HL-60/S4 treated with retinoic acid at 250 ng/mL for 4 days and 3 days (cell line): ENCODE data around the gene PGM1.
"Not testable (repeated sequence)": the region's sequence is repeated elsewhere in the genome, so short reads cannot be mapped to it uniquely, and the experiment has no call there.

Source experiments
- in situ Hi-C: fragments of 300-500 bp; cut with MboI; formaldehyde crosslinking; loops from 2 replicates; pipeline ENCODE4 v1.7.0; 2022; ENCODE audit warnings: low sequenced_read_pairs

PGM1 gene

DNA sequence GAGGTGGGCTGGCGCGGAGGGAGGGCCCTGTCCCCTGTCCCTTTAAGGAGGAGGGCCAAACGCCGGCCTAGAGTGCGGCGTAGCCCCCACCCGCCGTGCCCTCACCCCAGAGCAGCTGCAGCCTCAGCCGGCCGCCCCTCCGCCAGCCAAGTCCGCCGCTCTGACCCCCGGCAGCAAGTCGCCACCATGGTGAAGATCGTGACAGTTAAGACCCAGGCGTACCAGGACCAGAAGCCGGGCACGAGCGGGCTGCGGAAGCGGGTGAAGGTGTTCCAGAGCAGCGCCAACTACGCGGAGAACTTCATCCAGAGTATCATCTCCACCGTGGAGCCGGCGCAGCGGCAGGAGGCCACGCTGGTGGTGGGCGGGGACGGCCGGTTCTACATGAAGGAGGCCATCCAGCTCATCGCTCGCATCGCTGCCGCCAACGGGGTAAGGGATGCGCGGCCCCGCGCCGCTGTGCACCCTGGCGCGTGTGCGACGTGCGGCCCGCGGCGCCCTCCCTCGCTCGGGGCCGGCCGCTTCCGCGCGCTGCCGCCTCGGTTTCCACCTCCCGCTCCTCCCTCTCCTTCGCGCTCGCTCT, at the start of gene PGM1:
Gene PGM1 (plus strand): TSS at position 109 of the 583 bp plus-strand sequence. CDS start 78 bp downstream, at position 187.
- in situ Hi-C loops: no loop called here

- in situ Hi-C loops: no loop called here
Measured at GRCh38 chr1:63545780-63546179, 47.4 kb upstream of the PGM1 start.

DNA sequence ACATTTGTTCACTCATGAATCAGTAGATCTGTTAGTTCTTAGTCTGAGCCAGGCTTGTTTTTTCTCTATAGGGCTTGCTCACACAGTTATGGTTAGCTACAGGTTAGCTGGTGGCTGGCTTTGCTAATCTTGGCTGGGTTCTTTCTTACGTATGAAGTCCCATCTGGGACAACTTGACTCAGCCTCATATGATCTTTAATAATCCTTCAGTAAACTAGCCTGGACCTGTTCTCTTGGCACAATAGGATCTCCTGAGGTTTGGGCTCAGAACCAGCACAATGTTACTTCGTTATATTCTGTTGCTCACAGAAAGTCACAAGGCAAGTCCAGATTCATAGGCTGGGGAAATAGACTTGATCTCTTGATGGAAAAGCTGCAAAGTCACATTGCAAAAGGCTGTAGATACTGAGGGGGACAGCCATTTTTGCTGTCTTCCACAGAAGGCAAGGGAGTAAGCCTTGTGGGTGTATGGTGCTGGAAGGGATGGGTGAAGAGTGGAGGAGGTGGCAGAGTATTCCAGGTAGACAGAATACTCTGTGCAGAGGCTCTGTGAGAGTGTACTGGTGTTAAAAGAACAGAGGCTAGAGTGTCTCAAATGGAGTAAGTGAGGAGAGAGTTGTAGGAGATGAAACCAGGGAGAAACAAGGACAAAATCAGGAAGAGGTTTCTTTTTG, 45.5 kb upstream of the PGM1 start:
- in situ Hi-C loops: no loop called here

DNA sequence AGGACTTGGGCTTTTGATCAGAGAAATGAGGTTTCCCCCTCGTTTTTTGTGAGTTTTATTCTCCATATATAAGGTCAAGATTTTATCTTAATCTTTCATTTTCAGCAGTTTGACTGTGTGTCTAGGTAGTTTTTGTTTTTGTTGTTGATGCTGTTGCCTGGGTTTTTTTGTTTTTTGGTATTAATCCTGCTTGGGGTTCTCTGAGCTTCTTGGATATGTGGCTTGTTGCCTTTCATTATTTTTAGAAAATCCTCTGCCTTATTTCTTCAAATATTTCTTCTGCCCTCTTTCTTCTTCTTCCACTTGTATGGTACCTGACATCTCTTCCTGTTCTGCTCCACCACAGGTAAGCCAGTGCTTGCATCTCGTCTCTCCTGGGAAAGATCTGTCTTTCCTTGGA, 44.9 kb upstream of the PGM1 start:
- in situ Hi-C loops: no loop called here

DNA sequence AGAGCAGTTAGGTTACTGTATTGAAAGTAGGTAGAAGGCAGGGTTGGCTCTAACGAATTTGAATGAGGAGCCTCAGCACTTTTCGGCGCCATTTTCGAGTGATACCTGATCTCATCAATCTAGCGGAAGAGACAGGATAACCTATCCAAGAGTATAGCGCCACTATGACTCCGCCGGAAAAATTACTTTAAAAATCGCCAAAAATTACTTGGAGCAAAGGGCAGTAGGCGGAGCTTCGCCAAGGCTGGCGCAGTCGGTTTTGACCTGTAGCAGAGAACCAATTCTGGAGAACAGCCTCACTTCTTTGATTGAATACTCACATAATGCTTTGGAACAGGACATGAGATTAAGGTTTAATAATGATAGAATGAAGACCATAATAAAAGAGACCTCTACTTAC, 44.3 kb upstream of the PGM1 start:
- in situ Hi-C loops: no loop called here

DNA sequence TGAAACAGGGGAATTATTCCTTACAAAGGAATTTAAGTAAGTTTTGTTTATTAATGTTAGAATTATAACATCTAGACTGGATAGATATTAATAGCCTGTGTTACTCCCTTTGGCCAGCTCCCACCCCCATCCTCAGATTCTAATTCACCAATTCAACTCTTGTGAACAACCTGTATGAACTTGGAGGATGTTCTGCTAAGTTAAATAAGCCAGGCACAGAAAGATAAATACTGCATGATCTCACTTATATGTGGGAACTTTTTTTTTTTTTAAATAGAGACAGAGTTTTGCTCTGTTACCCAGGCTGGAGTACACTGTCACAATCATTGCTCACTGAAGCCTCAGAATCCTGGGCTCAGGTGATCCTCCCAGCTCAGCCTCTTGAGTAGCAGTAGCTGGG, 37.7 kb upstream of the PGM1 start:
- in situ Hi-C loops: no loop called here

- in situ Hi-C loops: no loop called here
Measured at GRCh38 chr1:63557365-63557987, 35.7 kb upstream of the PGM1 start.

DNA sequence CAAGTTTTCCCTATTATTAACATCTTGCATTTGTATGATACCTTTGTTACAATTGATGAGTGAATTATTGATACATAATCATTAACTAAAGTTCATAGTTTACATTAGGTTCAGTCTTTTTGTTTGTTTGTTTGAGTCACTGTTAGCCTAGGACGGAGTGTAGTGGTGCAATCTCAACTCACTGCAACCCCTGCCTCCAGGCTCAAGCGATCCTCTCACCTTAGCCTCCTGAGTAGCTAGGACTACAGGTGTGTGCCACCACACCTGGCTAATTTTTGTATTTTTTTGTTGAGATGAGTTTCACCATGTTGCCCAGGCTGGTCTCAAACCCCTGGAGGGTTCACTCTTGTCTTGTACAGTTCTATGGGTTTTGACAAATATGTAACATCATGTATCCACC, 33.9 kb upstream of the PGM1 start:
- in situ Hi-C loops: no loop called here

DNA sequence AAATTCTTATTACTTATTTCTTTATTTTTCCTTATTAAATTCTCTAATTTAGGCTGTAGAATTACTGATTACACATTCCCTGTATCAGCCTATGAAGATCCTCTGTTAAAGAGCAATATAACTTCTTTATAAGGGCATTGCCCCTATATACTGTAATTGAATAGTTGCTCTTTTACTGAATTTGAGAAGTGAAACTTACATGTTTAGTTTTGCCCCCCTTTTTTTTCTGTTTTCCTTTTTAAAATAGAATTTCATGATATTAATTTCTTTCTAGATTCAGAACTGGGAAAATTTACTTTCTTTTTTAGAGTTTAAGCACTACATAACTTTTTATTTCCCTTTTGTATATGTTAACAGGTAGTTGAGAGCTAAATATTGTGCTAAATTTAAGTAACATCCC, 29.5 kb upstream of the PGM1 start:
- in situ Hi-C loops: no loop called here

DNA sequence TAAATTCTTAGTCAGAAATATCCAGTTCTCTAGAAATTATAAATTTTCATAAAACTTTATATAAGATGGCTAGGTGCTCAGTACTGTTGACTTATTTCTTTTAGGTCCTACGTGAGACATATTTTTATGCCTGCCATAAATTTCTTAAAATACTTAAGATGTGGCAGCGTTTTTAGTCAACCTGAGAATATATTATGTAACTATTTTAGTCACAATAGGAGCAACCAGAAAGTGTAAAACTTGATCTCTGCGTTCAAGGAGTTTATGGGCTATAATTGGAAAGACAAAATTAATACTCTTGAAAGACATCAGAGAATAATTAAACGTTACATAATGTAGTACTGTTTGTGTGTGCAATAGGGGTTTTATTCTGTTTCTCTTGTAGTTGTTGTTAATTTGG, 24.1 kb upstream of the PGM1 start:
- in situ Hi-C loops: no loop called here

DNA sequence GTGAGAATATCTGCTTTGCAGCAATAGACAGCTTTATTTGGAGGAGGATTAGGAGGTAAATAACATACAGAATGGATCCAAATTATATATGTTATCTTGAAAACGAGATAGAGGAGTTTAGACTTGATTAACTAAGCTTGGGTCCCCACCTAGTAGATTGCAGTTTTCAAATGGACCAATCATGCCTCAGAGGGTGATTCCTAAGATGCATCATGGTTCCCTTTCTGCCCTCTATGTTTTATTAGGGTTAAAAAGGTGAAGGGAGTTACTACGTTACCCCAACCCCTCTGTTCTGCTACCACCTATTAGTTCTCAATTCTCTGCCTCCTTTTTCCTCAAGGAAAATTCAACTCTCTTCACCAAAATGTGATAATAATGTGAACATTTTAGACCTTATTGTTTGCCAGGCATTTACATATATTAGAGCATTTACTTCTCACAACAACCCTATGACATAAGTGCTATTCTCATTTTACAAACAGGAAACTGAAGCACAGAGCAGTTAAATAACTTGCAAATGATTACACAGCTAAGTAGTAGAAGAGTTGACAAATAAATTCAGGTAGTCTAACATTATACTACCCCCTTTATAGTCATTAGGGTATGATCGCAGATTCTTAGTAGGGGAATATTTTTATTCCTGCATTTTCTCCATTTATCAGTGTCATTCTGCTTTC, 23.4 kb upstream of the PGM1 start:
- in situ Hi-C loops: no loop called here

DNA sequence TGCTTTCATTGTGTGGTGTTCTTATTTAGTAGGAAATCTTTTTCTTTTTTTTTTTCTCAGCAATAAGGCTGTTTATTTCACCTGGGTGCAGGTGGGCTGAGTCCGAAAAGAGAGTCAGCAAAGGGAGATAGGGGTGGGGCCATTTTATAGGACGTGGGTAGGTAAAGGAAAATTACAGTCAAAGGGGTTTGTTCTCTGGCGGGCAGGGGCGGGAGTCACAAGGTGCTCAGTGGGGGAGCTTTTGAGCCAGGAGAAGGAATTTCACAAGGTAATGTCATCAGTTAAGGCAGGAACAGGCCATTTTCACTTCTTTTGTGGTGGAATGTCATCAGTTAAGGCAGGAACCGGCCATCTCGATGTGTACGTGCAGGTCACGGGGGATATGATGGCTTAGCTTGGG, 20.5 kb upstream of the PGM1 start:
- in situ Hi-C loops: not testable (repeated sequence)

GRCh38 chr1:63574203-63574796, 18.9 kb upstream of the PGM1 start:
- in situ Hi-C loops: not testable (repeated sequence)

DNA sequence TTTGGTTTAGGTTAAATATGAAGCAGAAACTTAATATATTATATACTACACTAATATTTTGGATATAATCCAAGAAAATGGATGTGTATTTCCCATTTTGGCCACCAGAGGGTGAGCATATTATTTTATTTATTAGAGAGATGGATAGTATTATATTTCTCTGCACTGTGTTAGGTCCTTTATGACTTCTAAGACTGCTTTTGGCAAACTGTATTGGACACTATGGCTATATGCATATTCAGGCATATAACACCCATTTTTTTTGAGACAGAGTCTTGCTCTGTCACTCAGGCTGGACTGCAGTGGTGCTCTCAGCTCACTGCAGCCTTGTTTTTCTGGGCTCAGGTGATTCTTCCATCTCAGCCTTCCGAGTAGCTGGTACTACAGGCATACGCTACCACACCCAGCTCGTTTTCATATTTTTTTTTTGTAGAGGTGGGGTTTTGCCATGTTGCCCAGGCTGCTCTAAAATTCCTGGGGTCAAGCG, 17.8 kb upstream of the PGM1 start:
- in situ Hi-C loops: no loop called here

DNA sequence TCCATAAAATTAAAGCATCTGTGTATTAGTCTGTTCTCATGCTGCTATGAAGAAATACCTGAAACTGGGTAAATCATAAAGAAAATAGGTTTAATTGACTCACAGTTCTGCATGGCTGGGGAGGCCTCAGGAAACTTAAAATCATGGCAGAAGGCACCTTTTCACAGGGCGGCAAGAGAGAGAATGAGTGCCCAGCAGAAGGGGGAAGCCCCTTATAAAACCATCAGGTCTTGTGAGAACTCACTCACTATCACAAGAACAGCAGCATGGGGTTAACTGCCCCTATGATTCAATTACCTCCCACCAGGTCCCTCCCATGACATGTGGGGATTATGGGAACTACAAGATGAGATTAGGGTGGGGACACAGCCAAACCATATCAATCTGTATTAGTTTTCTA, 6.9 kb upstream of the PGM1 start:
- in situ Hi-C loops: not testable (repeated sequence)

DNA sequence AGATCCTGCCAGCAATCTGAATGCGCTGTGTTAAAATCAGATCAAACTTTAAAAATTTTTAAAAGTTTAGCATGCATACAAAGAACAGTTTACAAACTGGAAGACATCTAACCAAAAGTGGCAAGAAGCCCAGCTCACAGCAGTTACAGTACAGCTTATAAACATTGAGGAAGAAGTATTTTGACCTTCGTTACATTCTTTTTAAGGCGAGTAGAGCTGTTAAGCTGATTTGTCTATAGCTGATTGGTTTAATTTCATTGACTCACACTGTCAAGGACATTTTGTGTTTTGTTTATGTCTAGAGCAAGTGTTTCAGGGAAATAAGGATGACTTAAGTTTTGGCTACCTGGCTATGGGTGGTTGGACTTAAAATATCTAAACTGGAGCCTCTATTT, 3.0 kb upstream of the PGM1 start:
- in situ Hi-C loops: no loop called here

- in situ Hi-C loops: no loop called here
Measured at GRCh38 chr1:63592536-63593302, 492 bp upstream of the PGM1 start.

- in situ Hi-C loops: no loop called here
Measured at GRCh38 chr1:63593886-63594605, 835 bp downstream of the PGM1 start.

GRCh38 chr1:63595435-63595834, 2.2 kb downstream of the PGM1 start:
- in situ Hi-C loops: no loop called here

GRCh38 chr1:63599799-63600198, 6.6 kb downstream of the PGM1 start:
- in situ Hi-C loops: loop anchor here (25.0 kb wide), 1 partner anchor 638 kb away; no protein-coding TSS in a partner anchor
